Measurements from ENCODE around the gene ARFIP1. TPM values are rescaled to one million over a fixed set of nuclear protein-coding genes. Genes with fewer than 3 reads are reported as not detected.

ARFIP1 gene
- polyA plus RNA-seq, 3 donors, result 11.7 to 28.4 (median 27.2) TPM

- Histone ChIP-seq H3K4me3 (replicated peaks in 1 of 3; ENCODE audit: low read depth in 2 of 3, low read length in 3 of 3) (no peak overlapping the region), H3K4me2 (replicated peaks; ENCODE audit: extremely low read depth, low read length, poor library complexity, severe bottlenecking) (no peak overlapping the region), H2AFZ (ENCODE audit: insufficient read depth, low read depth, low read length, poor library complexity, severe bottlenecking) (no peak overlapping the region), H3K27me3 (ENCODE audit: control insufficient read depth in 2 of 2, insufficient read depth in 2 of 2, low read length in 2 of 2) (no peaks in the 10 kb centered on the region), H4K20me1 (ENCODE audit: insufficient read depth, low read length) (no peaks in the 10 kb centered on the region), H3K9ac (ENCODE audit: insufficient read depth, low read length, poor library complexity, severe bottlenecking) (no peak overlapping the region), H3K36me3 (replicated peaks in 1 of 2; ENCODE audit: control insufficient read depth in 1 of 2, insufficient read depth in 2 of 2, low read length in 2 of 2) (peaks cover 0 to 6% of the 10 kb centered on the region in 2 donors), H3K4me1 (ENCODE audit: control insufficient read depth in 1 of 2, insufficient read depth in 2 of 2, low read length in 2 of 2) (no peaks in the 10 kb centered on the region), H3K27ac (ENCODE audit: low read depth in 1 of 2, low read length in 2 of 2) (no peak overlapping the region), H3K79me2 (ENCODE audit: insufficient read depth, low read length) (no peaks in the 10 kb centered on the region), H3K9me3 (replicated peaks in 1 of 2; ENCODE audit: control insufficient read depth in 1 of 2, insufficient read depth in 1 of 2, low read length in 2 of 2) (peaks cover 17 to 23% of the 10 kb centered on the region in 2 donors)
- no peak overlapping the region for H3K27ac Mint-ChIP-seq
- DNase-seq, result no peak
- H3K4me1 Mint-ChIP-seq, result peaks cover 2% of the 10 kb centered on the region
- no peak overlapping the region for H3K4me3 Mint-ChIP-seq
- peaks cover 6 to 14% of the 10 kb centered on the region in 2 donors for H3K36me3 Mint-ChIP-seq
- no peaks in the 10 kb centered on the region for H3K27me3 Mint-ChIP-seq (ENCODE audit: low read depth in 3 of 3)
- intact Hi-C loops (cut with micrococcal nuclease), result no loop called here
- H3K9me3 Mint-ChIP-seq, result peaks cover 11 to 44% (median 30%) of the 10 kb centered on the region in 7 donors
- WGBS (ENCODE audit: insufficient coverage), result no CpG with 5 or more reads among the region's 1 CpG
- no peak for TF ChIP-seq CTCF (IDR thresholded peaks at IDR 0.05)
Observed at GRCh38 chr4:152920768-152921167, 141.0 kb downstream of the ARFIP1 start.

- Histone ChIP-seq H3K27me3 (ENCODE audit: control insufficient read depth in 2 of 2, insufficient read depth in 2 of 2, low read length in 2 of 2) (no peaks in the 10 kb centered on the region), H3K79me2 (ENCODE audit: insufficient read depth, low read length) (no peaks in the 10 kb centered on the region), H2AFZ (ENCODE audit: insufficient read depth, low read depth, low read length, poor library complexity, severe bottlenecking) (no peak overlapping the region), H4K20me1 (ENCODE audit: insufficient read depth, low read length) (no peaks in the 10 kb centered on the region), H3K9me3 (replicated peaks in 1 of 2; ENCODE audit: control insufficient read depth in 1 of 2, insufficient read depth in 1 of 2, low read length in 2 of 2) (peaks cover 17 to 23% of the 10 kb centered on the region in 2 donors), H3K4me2 (replicated peaks; ENCODE audit: extremely low read depth, low read length, poor library complexity, severe bottlenecking) (no peak overlapping the region), H3K4me1 (ENCODE audit: control insufficient read depth in 1 of 2, insufficient read depth in 2 of 2, low read length in 2 of 2) (no peaks in the 10 kb centered on the region), H3K27ac (ENCODE audit: low read depth in 1 of 2, low read length in 2 of 2) (no peak overlapping the region), H3K36me3 (replicated peaks in 1 of 2; ENCODE audit: control insufficient read depth in 1 of 2, insufficient read depth in 2 of 2, low read length in 2 of 2) (peaks cover 0 to 6% of the 10 kb centered on the region in 2 donors), H3K9ac (ENCODE audit: insufficient read depth, low read length, poor library complexity, severe bottlenecking) (no peak overlapping the region), H3K4me3 (replicated peaks in 1 of 3; ENCODE audit: low read depth in 2 of 3, low read length in 3 of 3) (no peak overlapping the region)
- H3K36me3 Mint-ChIP-seq, result peaks cover 6 to 14% of the 10 kb centered on the region in 2 donors
- H3K4me3 Mint-ChIP-seq, result no peak overlapping the region
- no peak overlapping the region for H3K27ac Mint-ChIP-seq
- no peak for TF ChIP-seq CTCF (IDR thresholded peaks at IDR 0.05)
- peaks cover 6% of the 10 kb centered on the region for H3K4me1 Mint-ChIP-seq
- no peak for DNase-seq
- H3K9me3 Mint-ChIP-seq, result peaks cover 11 to 44% (median 30%) of the 10 kb centered on the region in 7 donors
- intact Hi-C loops (cut with micrococcal nuclease), result no loop called here
- H3K27me3 Mint-ChIP-seq (ENCODE audit: low read depth in 3 of 3), result no peaks in the 10 kb centered on the region
Observed at GRCh38 chr4:152921284-152921683, 141.5 kb downstream of the ARFIP1 start.
